Sciatic nerve (tissue), 2 donors: Measurements from ENCODE around the gene ATP6V1G3. TPM values are rescaled to one million over a fixed set of nuclear protein-coding genes. Genes with fewer than 3 reads are reported as not detected.
"Not testable (repeated sequence)": the region's sequence is repeated elsewhere in the genome, so short reads cannot be mapped to it uniquely, and the experiment has no call there.

ENCODE experiments used
- ATAC-seq: fragments of 200-7000 bp; cut with Tn5 transposase; one replicate; pipeline ENCODE4 v1.9.1; 2020; ENCODE audit warnings: mild to moderate bottlenecking, moderate library complexity
- DNase-seq: peaks from one replicate; pipeline ENCODE4 v3.0.0-alpha.2; 2020; ENCODE audit warnings: low spot score
- intact Hi-C: fragments of 100-400 bp; cut with DNase I; formaldehyde crosslinking; loops from one replicate; pipeline ENCODE4 v1.14.2; 2022
- total RNA-seq: library from RNA; stranded (reverse); fragmentation: NEBNext Ultra II Directional; extraction: Animal tissue kit (Norgen Biotek cat#: 25700); gene quantifications from one replicate; pipeline ENCODE4 v1.2.1, GENCODE V29; 2021
- donor health status: DM: no; HTN: no; CAD: no.
- donor health status: DM: no; HTN: no; CAD: no.

ATP6V1G3 gene
- total RNA-seq, 1 donor from 2014 or later = not detected

DNA sequence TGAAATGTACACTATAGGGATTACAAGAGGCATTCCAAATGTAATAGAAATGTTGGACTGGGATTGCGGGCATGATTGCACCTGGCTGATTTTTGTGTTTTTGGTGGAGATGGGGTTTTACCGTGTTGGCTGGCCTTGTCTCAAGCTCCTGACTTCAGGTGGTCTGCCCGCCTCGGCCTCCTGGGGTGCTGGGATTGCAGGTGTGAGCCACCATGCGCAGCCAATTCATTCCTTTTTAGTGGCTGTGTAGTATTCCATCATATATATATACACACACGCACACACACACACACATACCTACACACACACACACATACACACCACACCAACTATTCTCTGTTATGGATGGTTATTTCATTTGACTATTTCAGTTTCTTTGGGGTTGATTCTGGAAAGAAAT is 4.7 kb upstream of the ATP6V1G3 start:
- intact Hi-C loops = no loop called here
- ATAC-seq (no peak), DNase-seq (no peak)

- ATAC-seq = no peak
- intact Hi-C loops = no loop called here
Measured at GRCh38 chr1:198544265-198544664, 3.8 kb upstream of the ATP6V1G3 start.

DNA sequence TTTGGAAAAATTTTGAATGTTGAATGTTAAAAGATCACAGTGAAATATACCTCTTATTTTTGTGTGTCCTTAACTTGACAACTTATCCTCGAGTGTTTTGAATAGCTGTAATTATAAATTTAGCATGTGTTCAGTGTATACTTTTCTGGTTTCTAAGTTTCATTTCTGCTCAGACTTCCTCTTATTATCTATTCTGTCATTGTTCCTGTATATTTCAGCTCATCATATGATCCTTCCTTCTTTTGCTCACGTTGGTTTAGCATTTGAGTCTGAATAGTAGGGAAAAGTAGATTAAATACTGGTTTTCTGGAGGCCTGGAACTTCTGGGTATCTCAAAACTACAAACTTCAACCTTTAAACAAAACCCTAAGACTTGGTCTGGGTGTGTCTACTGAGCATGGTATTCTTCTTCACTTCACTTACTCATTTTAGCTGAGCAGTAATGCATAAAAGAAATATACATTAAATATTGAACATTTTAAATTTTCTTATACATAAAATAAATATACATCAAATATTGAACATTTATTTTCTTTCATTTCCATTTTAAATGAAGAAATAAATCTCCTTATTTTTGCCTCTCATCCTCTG is 3.3 kb upstream of the ATP6V1G3 start:
- ATAC-seq = peak; percentile 61
- intact Hi-C loops = no loop called here

More at GRCh38 chr1:198544265-198544664, 3.8 kb upstream of the ATP6V1G3 start:
- no peak for DNase-seq

DNA sequence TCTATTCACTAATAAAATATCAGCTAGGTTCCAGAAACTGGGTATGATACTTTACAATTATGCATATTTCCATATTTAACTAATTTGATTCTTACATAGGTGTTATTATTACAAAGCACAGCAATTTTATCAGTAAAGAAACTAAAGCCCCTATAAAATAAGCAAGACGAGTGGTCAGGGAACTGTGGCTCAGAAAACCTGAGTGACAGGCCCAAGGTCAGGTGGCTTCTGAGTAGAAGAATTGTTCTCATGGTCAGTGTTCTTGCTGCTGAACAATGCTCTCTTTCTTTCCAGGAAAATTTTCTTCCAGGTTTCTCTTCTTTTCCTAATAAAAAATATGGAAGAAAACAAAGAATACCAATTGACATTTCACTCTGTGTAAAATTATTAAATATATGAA is 2.2 kb upstream of the ATP6V1G3 start:
- intact Hi-C loops = no loop called here
- ATAC-seq = no peak
- no peak for DNase-seq

More for the DNA sequence above, 3.3 kb upstream of the ATP6V1G3 start:
- DNase-seq = no peak

DNA sequence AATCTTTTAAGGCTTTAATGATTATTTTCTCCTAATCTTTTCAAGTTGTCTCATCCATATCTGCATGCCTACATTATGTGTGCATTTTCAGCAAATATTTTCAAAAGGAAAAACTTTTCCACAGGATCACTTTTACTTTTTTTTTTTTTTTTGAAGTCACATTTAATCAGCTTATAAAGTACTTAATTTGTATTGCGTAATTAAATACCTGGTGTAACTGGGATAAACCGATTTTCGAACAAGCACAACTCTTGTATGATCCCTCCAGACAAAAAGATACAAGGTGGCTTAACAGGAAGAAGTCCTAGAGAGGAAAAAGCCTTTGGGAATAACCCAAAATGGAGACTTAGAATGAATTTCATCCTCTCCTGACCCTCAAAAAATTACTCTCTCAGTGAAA is 1.3 kb upstream of the ATP6V1G3 start:
- no peak for ATAC-seq
- no peak for DNase-seq
- intact Hi-C loops = no loop called here

DNA sequence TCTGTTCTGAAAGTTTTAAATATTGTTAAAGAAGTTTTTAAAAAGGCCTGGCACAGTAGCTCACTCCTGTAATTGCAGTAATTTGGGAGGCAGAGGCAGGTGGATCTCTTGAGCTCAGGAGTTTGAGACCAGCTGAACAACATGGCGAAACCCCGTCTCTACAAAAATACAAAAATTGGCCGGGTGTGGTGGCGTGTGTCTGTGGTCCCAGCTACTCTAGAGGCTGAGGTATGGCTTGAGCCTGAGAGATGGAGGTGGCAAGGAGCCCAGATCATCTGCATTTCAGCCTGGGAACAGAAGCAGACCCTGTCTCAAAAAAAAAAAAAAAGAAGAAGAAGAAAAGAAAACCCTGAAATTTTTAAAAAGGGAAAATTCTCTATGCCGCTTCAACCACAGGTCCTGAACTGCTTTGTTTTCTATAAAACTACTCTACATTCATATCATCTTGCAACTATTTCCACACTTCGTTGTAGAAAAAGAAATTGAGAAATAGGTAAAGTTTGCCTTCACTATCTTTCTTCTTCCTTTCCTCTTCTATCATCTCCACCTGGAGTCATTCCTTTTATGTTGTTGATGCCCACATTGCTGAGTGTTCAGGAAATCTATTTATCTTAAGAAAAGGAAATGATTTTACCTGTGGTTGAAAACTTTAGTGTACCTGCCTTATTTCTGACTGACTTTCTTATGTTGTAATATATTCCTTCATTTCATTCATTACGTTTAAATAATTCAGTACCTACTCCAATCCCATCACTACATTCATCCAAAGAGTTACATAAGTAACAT is 1.7 kb downstream of the ATP6V1G3 start:
- ATAC-seq (no peak), DNase-seq (no peak)
- intact Hi-C loops = no loop called here

- no peak for DNase-seq
- no peak for ATAC-seq
- intact Hi-C loops = no loop called here
Measured at GRCh38 chr1:198535631-198536030, 4.8 kb downstream of the ATP6V1G3 start.

- no peak for ATAC-seq
- no peak for DNase-seq
- intact Hi-C loops = no loop called here
Measured at GRCh38 chr1:198534548-198535418, 5.7 kb downstream of the ATP6V1G3 start.

DNA sequence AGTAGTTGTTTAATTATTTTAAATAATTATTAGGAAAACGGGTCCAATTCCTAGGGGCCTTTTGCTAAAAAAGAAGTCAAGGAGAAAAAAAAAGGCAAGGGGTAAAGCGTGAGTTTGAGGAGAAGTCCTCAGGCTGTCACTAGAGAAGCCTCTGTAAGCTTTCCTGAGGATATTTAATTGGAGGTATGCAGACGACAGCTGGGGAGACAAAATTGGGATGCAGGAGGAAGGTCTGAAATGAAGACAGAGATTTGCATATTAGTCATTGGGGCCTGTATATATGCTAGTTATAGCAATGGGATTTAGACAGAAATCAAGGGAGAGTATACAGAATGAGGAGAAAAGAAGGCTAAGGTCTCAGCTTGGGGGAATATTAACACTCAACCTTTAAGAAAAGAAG is 8.6 kb downstream of the ATP6V1G3 start:
- intact Hi-C loops = no loop called here
- no peak for ATAC-seq

DNA sequence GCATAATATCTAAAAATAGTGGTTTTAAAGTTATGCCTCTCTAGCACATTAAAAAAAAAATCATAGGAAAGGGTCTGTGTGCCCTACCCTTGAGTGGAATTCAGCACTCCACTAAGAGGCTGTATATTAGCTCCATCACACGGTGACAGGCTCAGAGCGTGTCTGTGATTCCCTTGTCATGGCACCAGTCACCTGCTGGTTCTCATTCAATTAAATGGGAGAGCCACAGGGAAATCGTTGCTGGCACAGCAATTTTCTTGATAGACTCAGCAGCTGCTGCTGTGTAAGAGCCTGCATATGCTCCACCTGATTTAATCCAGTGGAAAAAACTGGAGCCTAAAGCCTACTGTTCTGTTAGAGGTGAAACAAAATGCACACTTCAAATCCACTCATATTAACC is 9.5 kb downstream of the ATP6V1G3 start:
- ATAC-seq (no peak), DNase-seq (no peak)
- intact Hi-C loops = no loop called here

More for the DNA sequence above, 8.6 kb downstream of the ATP6V1G3 start:
- no peak for DNase-seq

DNA sequence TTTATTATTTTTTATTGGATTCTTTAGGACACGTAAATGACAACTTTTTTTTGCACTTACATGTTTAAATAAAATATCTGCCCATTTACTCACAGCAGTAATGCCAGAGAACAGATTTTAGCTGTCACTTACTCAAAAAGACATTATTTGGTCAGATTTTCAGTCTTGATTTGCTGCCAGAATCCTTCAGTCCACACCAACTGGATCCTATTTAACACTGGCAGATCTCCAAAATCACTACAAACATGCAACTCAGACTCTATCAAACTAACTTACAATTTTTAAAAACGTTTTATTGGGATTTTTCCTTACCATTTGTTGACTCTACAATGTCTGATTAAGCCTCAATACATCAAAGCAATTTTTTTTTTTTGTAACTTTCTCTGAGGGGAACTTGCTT is 11.1 kb downstream of the ATP6V1G3 start:
- intact Hi-C loops = no loop called here
- no peak for DNase-seq

DNA sequence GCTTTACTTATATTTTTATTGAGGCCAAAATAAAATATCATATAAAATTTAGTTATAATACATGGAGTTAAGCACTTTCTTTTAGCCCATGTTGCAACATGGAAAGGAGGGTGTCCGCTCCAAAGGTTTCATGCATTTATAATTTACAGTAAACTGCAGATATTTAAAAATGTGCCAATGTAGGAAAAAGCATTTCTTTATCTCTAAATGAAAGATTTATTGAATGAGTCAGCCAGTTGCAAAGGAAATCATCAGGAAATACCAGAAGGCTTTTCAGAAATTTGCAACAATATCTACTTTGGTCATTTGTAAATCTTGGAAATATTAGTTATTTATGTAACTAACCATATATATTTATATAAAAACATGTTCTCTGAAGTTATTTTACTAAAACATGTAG is 12.1 kb downstream of the ATP6V1G3 start:
- DNase-seq (no peak), ATAC-seq (no peak)
- intact Hi-C loops = no loop called here

More for the DNA sequence above, 11.1 kb downstream of the ATP6V1G3 start:
- ATAC-seq = no peak

GRCh38 chr1:198524556-198524955 is 15.9 kb downstream of the ATP6V1G3 start:
- no peak for ATAC-seq
- intact Hi-C loops = no loop called here

GRCh38 chr1:198524127-198524526 is 16.4 kb downstream of the ATP6V1G3 start:
- DNase-seq, intact Hi-C loops, ATAC-seq: not testable (repeated sequence)

More at GRCh38 chr1:198524556-198524955, 15.9 kb downstream of the ATP6V1G3 start:
- DNase-seq = no peak

DNA sequence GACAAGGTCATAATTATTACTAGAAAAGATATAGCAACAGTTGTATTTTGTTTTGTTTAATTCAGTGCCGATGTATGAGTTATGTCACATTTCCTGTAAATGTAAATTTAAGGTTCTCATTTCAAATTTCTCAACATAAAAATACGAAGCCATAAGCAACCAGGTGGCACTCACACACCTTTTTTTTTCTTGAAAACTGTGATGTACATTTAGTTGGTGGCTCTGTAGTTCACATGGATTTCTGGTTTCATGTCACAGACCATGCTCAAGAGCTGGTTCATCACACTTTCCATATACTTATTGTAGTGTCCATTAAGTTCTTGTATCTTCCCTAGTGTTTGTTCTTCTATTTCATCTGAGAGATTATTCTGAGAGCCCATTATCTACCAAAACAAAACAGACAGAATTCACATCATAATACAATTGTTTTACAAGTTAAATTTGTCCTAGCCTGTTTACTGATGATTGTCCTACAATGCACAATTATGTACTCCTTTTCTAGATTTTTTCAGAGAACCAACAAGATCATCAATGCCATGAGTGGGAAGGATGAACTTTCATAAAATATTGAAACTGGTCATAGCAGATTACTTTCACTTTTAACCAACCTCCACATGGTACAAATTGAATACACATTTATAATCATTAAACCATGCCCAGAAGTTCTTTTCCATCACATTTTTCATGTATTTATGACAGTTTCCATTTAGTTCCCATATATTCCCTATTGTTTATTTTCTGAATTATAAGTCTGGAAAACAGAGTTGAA is 17.1 kb downstream of the ATP6V1G3 start:
- intact Hi-C loops = no loop called here
- no peak for ATAC-seq
- no peak for DNase-seq

GRCh38 chr1:198520524-198521254 is 19.8 kb downstream of the ATP6V1G3 start:
- DNase-seq (no peak), ATAC-seq (no peak)
- intact Hi-C loops = no loop called here

- DNase-seq (no peak), ATAC-seq (no peak)
- intact Hi-C loops = no loop called here
Measured at GRCh38 chr1:198519639-198520501, 20.6 kb downstream of the ATP6V1G3 start.
